CD4-positive, alpha-beta T cell (primary cell): ENCODE data around the gene GABARAPL2. TPM values are rescaled to one million over a fixed set of nuclear protein-coding genes. Genes with fewer than 3 reads are reported as not detected.

ENCODE experiments used
- ATAC-seq: fragments of 200-7000 bp; cut with Tn5 transposase; one replicate; pipeline ENCODE4 v1.10.0; 2022; ENCODE audit warnings: mild to moderate bottlenecking; ENCODE audit not compliant: poor library complexity
- CTCF ChIA-PET: fragments of 350-600 bp; sonication (Branson Sonifier 250); formaldehyde crosslinking; loops from one replicate; lab custom pipeline; 2021; ENCODE audit warnings: antibody characterized with exemption, inconsistent platforms; lab: Charles Lee
- POLR2A ChIA-PET: fragments of 350-600 bp; sonication (Branson Sonifier 250); formaldehyde crosslinking; loops from one replicate; lab custom pipeline; 2021; ENCODE audit warnings: antibody characterized with exemption, inconsistent platforms; lab: Charles Lee
- DNase-seq, 14 experiments: peaks; one replicate each; pipeline ENCODE4 v3.0.0-alpha.2; 2013 to 2020; ENCODE audit warnings: mixed read lengths in 2 of 14
- H3K27ac ChIP-seq, 2 donors: one replicate each; pipeline versions ENCODE4 v1.5.1 to v1.7.0; 2013; ENCODE audit warnings: low read length in 2 of 2, low read depth in 1 of 2, mild to moderate bottlenecking in 1 of 2
- H3K27me3 ChIP-seq, 2 experiments: 1 replicate in 1 of 2; 2 replicates in 1 of 2; pipeline versions ENCODE4 v1.6.1 to v1.7.0; 2013; ENCODE audit warnings: low read length in 2 of 2, control low read depth in 1 of 2, mild to moderate bottlenecking in 1 of 2, moderate library complexity in 1 of 2; ENCODE audit not compliant: insufficient read depth in 2 of 2, control insufficient read depth in 1 of 2
- H3K36me3 ChIP-seq: one replicate; pipeline ENCODE4 v1.6.1; 2013; ENCODE audit warnings: low read length, control low read depth; ENCODE audit not compliant: insufficient read depth
- H3K4me1 ChIP-seq: one replicate; pipeline ENCODE4 v1.6.1; 2013; ENCODE audit warnings: low read length, control low read depth; ENCODE audit not compliant: insufficient read depth
- H3K4me3 ChIP-seq: one replicate; pipeline ENCODE4 v1.5.1; 2013; ENCODE audit warnings: mild to moderate bottlenecking, low read length, moderate library complexity
- H3K9me3 ChIP-seq, 2 experiments: 1 replicate in 1 of 2; 2 replicates in 1 of 2; pipeline versions ENCODE4 v1.6.1 to v1.7.0; 2013; ENCODE audit warnings: low read length in 2 of 2, mild to moderate bottlenecking in 2 of 2, control low read depth in 1 of 2, moderate library complexity in 1 of 2; ENCODE audit not compliant: control insufficient read depth in 1 of 2, insufficient read depth in 1 of 2
- H3K27ac Mint-ChIP-seq: one replicate; pipeline ENCODE4 v1.8.0; 2020; ENCODE audit warnings: mixed read lengths
- H3K27me3 Mint-ChIP-seq: one replicate; pipeline ENCODE4 v1.8.0; 2021; ENCODE audit warnings: mixed read lengths
- H3K36me3 Mint-ChIP-seq: one replicate; pipeline ENCODE4 v1.8.0; 2021; ENCODE audit warnings: low read depth, mixed read lengths
- H3K4me1 Mint-ChIP-seq: one replicate; pipeline ENCODE4 v1.8.0; 2021; ENCODE audit warnings: low read depth, mixed read lengths
- H3K4me3 Mint-ChIP-seq: one replicate; pipeline ENCODE4 v1.8.0; 2020; ENCODE audit warnings: mild to moderate bottlenecking, mixed read lengths
- H3K9me3 Mint-ChIP-seq: one replicate; pipeline ENCODE4 v1.8.0; 2020; ENCODE audit warnings: mixed read lengths
- CTCF ChIP-seq: fragments of 200-600 bp; IDR thresholded peaks from one replicate; pipeline ENCODE4 v1.8.0; 2022; ENCODE audit warnings: antibody characterized with exemption, mild to moderate bottlenecking
- intact Hi-C, 2 experiments: fragments of 100-400 bp; cut with DNase I in 1 of 2; cut with micrococcal nuclease in 1 of 2; formaldehyde crosslinking; loops; one replicate each; pipeline versions ENCODE4 v1.15.1 to v1.9.0; 2023 to 2025; cut with DNase I, micrococcal nuclease
- total RNA-seq, 174 experiments: library from RNA in 2 of 174; stranded (reverse) in 2 of 174; gene quantifications; one replicate each; pipeline ENCODE4 v1.2.3 and lab custom pipeline; 2021 to 2026

The GABARAPL2 gene
- total RNA-seq, 2 experiments from 2014 or later: 44.6 to 48.3 TPM

GRCh38 chr16:75573955-75574354, 7.8 kb downstream of the GABARAPL2 start:
- H3K4me3 Mint-ChIP-seq: no peak overlapping the region
- H3K4me1 Mint-ChIP-seq: peaks cover 47% of the 10 kb centered on the region
- no peak for ATAC-seq
- Histone ChIP-seq H3K27me3 (no peaks in the 10 kb centered on the region), H3K9me3 (no peaks in the 10 kb centered on the region), H3K4me1 (peaks cover 7% of the 10 kb centered on the region), H3K36me3 (peaks cover 88% of the 10 kb centered on the region), H3K4me3 (no peak overlapping the region), H3K27ac (no peak overlapping the region)
- no peaks in the 10 kb centered on the region for H3K27me3 Mint-ChIP-seq
- H3K27ac Mint-ChIP-seq: no peak overlapping the region
- H3K9me3 Mint-ChIP-seq: no peaks in the 10 kb centered on the region
- POLR2A ChIA-PET: no interaction called here
- intact Hi-C loops: no loop called here
- CTCF ChIA-PET: interaction anchor here (1.0 kb wide), 1 partner anchor 57 kb away, joined by 3 read pairs; no protein-coding TSS in a partner anchor
- no peak for TF ChIP-seq CTCF
- DNase-seq: no peak
- H3K36me3 Mint-ChIP-seq: peaks cover 88% of the 10 kb centered on the region

GRCh38 chr16:75575958-75576357, 9.8 kb downstream of the GABARAPL2 start:
- Histone ChIP-seq H3K4me3 (no peak overlapping the region), H3K4me1 (peaks cover 4% of the 10 kb centered on the region), H3K36me3 (peaks cover 82% of the 10 kb centered on the region), H3K27me3 (no peaks in the 10 kb centered on the region), H3K9me3 (no peaks in the 10 kb centered on the region), H3K27ac (no peak overlapping the region)
- intact Hi-C loops: no loop called here
- no peak overlapping the region for H3K27ac Mint-ChIP-seq
- H3K4me1 Mint-ChIP-seq: peaks cover 40% of the 10 kb centered on the region
- ATAC-seq: no peak
- CTCF ChIA-PET: interaction anchor here (1.0 to 1.2 kb wide), 2 partner anchors 20 to 59 kb away, joined by 3 read pairs; partner anchors contain the start of gene TMEM231
- H3K36me3 Mint-ChIP-seq: peaks cover 85% of the 10 kb centered on the region
- H3K4me3 Mint-ChIP-seq: no peak overlapping the region
- no peak for TF ChIP-seq CTCF
- no peaks in the 10 kb centered on the region for H3K27me3 Mint-ChIP-seq
- no peaks in the 10 kb centered on the region for H3K9me3 Mint-ChIP-seq
- DNase-seq: no peak
- POLR2A ChIA-PET: interaction anchor here (2.3 kb wide), 1 partner anchor 46 kb away, joined by 10 read pairs; the partner anchor contains the start of gene ADAT1

GRCh38 chr16:75576384-75576811, 10.2 kb downstream of the GABARAPL2 start:
- TF ChIP-seq CTCF: no peak
- ATAC-seq: no peak
- intact Hi-C loops: no loop called here
- Histone ChIP-seq H3K4me1 (peaks cover 4% of the 10 kb centered on the region), H3K9me3 (no peaks in the 10 kb centered on the region), H3K27me3 (no peaks in the 10 kb centered on the region), H3K36me3 (peaks cover 78% of the 10 kb centered on the region), H3K27ac (no peak overlapping the region), H3K4me3 (no peak overlapping the region)
- Mint-ChIP-seq H3K4me1 (peaks cover 36% of the 10 kb centered on the region), H3K9me3 (no peaks in the 10 kb centered on the region), H3K27me3 (no peaks in the 10 kb centered on the region), H3K27ac (no peak overlapping the region), H3K4me3 (no peak overlapping the region), H3K36me3 (peaks cover 81% of the 10 kb centered on the region)
- ChIA-PET POLR2A (interaction anchor here (1.1 to 2.3 kb wide), 2 partner anchors 9 to 46 kb away, joined by 4 to 10 read pairs; partner anchors contain the start of gene ADAT1), CTCF (interaction anchor here (0.7 to 1.9 kb wide), 3 partner anchors 12 to 59 kb away, joined by 3 to 4 read pairs (median 3); partner anchors contain the start of gene TMEM231)
- no peak for DNase-seq
